ENCODE measurements around the gene CSTB.

Gene CSTB

GRCh38 chr21:43775795-43776430 lies at the start of gene CSTB (continued):
- TF ChIP-seq ZNF433 (tag by site-specific recombination; IDR thresholded peaks at IDR 0.05; ENCODE audit: low read depth) (no peak), ZNF274 (IDR thresholded peaks at IDR 0.05; ENCODE audit: low read length) (no peak), ZNF274 (tag by site-specific recombination; IDR thresholded peaks at IDR 0.05; ENCODE audit: borderline replicate concordance) (no peak), ZNF426 (tag by site-specific recombination; IDR thresholded peaks at IDR 0.05) (no peak), FEZF1 (tag by site-specific recombination; IDR thresholded peaks at IDR 0.05) (no peak), SP2 (tag by site-specific recombination; IDR thresholded peaks at IDR 0.05) (peak; percentile 69), BCL6B (tag by site-specific recombination; IDR thresholded peaks at IDR 0.05) (no peak), KLF17 (tag by site-specific recombination; IDR thresholded peaks at IDR 0.05) (0 out of 2 replicates have a peak, but pooled peaks have one; percentile 26), ZNF248 (tag by site-specific recombination; IDR thresholded peaks at IDR 0.05) (no peak), ZNF621 (tag by site-specific recombination; IDR thresholded peaks at IDR 0.05) (no peak), ZFP69B (tag by site-specific recombination; IDR thresholded peaks at IDR 0.05) (peak; percentile 23), GLIS1 (tag by site-specific recombination; IDR thresholded peaks at IDR 0.05) (peak; percentile 98), ZSCAN16 (tag by site-specific recombination; IDR thresholded peaks at IDR 0.05) (no peak), ZXDB (tag by site-specific recombination; IDR thresholded peaks at IDR 0.05) (peak; percentile 74; the same call in 1 of the 2 replicates), PRDM1 (tag by site-specific recombination; IDR thresholded peaks at IDR 0.05) (no peak), ZNF645 (tag by site-specific recombination; IDR thresholded peaks at IDR 0.05) (no peak), ZNF701 (tag by site-specific recombination; IDR thresholded peaks at IDR 0.05) (no peak), ZNF76 (tag by site-specific recombination; IDR thresholded peaks at IDR 0.05; ENCODE audit: borderline replicate concordance, low read depth) (peak; percentile 43; the same call in 1 of the 2 replicates), ZNF580 (tag by site-specific recombination; IDR thresholded peaks at IDR 0.05) (no peak), ZNF324 (tag by site-specific recombination; IDR thresholded peaks at IDR 0.05) (no peak), TSHZ1 (tag by site-specific recombination; IDR thresholded peaks at IDR 0.05; ENCODE audit: borderline replicate concordance) (no peak), ZNF423 (tag by site-specific recombination; IDR thresholded peaks at IDR 0.05) (peak; percentile 90), ZNF292 (tag by site-specific recombination; IDR thresholded peaks at IDR 0.05; ENCODE audit: borderline replicate concordance, low read depth) (0 out of 2 replicates have a peak, but pooled peaks have one; percentile 39), ZNF529 (tag by site-specific recombination; IDR thresholded peaks at IDR 0.05; ENCODE audit: insufficient replicate concordance) (no peak), ZNF624 (tag by site-specific recombination; IDR thresholded peaks at IDR 0.05) (no peak), GLI2 (tag by site-specific recombination; IDR thresholded peaks at IDR 0.05; ENCODE audit: borderline replicate concordance, low read depth) (no peak), ZNF2 (tag by site-specific recombination; IDR thresholded peaks at IDR 0.05) (no peak), KLF16 (tag by site-specific recombination; IDR thresholded peaks at IDR 0.05) (no peak), ZNF449 (tag by site-specific recombination; IDR thresholded peaks at IDR 0.05) (0 out of 2 replicates have a peak, but pooled peaks have one; percentile 18), EGR2 (tag by site-specific recombination; IDR thresholded peaks at IDR 0.05; ENCODE audit: low read depth) (no peak), ZNF629 (tag by site-specific recombination; IDR thresholded peaks at IDR 0.05) (no peak), ZNF155 (tag by site-specific recombination; IDR thresholded peaks at IDR 0.05) (no peak), ZNF596 (tag by site-specific recombination; IDR thresholded peaks at IDR 0.05) (no peak)
